Occipital lobe (tissue), 2 donors: ENCODE measurements around the gene KLHDC9. TPM values are rescaled to one million over a fixed set of nuclear protein-coding genes. Genes with fewer than 3 reads are reported as not detected.
"Not testable (repeated sequence)": the region's sequence is repeated elsewhere in the genome, so short reads cannot be mapped to it uniquely, and the experiment has no call there.

ENCODE experiments used
- DNase-seq: peaks from one replicate; lab custom pipeline; 2025; lab: John Stamatoyannopoulos, UW
- total RNA-seq: library from RNA; depleted of rRNA; stranded (reverse); fragments of >200 nt; gene quantifications from one replicate; pipeline ENCODE4 v1.2.3, GENCODE V29; 2014

KLHDC9 gene
- total RNA-seq, 1 donor from 2014 or later: 0.78 TPM

DNA sequence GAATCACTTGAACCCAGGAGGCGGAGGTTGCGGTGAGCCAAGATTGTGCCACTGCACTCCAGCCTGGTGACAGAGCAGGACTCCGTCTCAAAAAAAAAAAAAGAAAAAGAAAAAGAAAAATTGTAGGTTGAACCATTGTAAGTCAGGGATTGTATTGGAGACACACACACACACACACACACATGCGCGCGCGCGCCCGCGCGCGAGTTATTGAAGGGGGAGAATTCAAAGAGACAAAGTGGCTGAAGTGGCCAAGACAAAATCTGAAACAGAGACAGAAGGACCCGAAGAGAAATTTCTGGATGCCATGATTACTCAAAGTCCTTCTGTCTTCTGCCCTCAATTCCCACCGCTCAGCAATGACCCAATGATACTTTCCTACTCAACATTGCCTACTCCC, 3.7 kb upstream of the KLHDC9 start:
- DNase-seq: no peak

DNA sequence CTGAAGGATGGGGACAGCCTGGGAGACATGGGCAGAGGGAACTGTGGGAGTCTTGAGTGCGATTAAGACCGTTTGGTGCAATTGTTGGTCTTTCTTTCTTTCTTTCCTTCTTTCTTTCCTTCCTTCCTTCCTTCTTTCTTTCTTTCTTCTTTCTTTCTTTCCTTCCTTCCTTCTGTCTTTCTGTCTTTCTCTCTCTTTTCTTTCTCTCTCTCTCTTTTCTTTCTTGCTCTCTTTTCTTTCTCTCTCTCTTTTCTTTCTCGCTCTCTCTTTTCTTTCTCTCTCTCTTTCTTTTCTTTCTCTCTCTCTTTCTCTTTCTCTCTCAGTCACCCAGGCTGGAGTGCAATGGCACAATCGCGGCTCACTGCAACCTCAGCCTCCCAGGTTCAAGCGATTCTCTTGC, 2.9 kb upstream of the KLHDC9 start:
- DNase-seq: no peak

DNA sequence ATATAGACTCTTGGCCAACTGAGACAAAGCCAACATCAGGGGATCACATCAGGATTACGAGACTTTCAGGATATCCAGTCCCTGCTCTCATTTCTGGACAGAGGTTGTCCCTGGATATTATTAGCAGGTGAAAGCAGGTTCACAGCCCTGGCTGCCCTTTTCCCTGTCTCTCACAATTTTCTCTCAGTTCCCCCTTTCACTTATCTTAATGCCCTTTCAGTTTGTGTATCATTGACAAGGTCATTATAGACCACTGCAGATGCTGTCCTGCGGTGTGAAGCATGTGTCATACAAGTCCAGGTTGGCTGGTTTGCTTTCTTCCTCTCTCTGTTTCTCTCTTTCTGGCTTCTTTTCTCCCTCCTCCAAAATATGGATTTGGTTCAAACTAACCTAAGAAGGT, 2.1 kb upstream of the KLHDC9 start:
- no peak for DNase-seq

DNA sequence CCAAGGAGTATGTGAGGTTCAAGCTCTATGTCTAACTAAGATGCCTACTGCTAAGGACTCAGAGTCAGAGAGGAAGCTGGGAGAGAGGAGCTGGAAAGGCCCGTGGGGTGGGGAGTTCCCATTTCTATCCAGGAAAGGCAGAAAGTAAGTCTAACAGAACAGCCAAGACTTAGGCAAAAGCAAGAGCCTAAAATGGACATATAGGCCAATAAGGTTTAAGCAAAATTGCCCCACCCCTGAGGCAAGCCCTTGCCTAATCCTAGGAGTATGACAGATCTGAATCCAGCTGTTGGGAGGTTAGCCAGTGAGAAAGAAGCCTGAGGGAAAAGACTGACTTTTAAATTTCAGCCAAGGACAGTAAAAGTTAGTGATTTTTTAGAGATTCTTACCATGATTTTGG, 1.6 kb upstream of the KLHDC9 start:
- DNase-seq: no peak

DNA sequence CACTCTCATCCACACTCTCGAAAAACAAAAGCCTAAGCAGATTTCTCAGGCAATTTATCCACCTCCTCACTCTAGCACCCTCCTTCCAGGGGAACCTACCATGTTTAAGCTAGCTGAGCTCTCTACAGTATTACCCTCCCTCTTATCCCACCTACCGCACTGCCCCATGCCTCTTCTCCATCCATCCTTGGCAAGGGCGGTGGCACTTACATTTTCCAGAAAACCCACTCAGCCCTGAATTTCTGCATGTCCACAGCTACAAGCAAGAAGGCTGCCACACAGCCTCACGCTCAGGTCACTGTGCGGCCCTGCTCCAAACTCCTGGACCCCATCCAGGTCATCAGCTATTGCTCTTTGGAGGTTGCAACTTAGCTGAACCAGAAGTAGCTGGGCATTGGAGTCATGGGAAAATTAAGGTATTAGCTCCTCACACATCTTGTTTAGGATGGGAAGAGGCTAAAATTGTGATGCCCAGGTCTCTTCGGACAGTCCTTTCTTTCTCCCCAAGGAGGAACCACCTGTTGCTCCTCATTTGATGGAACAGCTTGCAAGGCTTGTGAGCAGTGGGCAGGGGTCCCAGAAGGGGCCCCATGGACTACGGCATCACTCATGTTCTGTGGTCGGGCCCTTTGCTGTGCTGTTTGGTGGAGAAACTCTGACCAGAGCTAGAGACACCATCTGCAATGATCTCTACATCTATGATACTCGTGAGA, 1.1 kb downstream of the KLHDC9 start:
- DNase-seq: no peak

DNA sequence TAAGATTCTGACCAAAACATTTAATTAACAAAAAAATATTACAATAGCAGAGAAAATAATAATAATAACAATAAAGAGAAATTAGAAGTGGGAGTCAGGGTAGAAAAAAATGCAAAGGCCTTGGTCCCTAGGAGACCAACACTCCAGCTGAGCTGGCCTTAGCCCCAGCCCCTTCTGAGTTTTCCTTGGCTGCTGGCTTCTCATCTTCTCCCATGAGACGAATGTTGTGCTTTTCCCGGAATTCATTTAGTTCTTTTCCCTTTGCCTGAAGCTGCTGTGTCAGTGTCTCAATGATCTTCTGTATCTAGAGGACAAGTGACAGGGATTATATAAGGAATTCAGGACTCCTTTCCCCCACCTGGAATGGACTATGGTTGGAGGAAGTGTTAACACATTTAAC, 2.4 kb downstream of the KLHDC9 start:
- no peak for DNase-seq

DNA sequence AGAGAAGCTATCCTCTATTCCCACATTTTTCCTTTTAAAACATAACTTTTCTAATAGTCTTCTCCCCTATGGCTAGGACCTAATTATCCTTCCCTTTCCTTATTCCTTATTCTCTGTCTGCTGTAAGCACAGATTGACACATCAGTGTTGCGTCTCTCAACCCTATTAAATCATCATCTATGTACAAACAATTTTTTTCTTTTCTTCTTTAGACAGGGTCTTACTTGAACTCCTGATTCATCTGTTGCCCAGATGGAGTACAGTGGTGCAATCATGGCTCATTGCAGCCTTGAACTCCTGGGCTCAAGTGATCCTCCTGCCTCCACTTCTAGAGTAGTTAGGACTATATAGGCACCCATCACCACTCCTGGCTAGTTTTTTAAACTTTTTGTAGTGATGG, 8.3 kb downstream of the KLHDC9 start:
- DNase-seq: no peak

DNA sequence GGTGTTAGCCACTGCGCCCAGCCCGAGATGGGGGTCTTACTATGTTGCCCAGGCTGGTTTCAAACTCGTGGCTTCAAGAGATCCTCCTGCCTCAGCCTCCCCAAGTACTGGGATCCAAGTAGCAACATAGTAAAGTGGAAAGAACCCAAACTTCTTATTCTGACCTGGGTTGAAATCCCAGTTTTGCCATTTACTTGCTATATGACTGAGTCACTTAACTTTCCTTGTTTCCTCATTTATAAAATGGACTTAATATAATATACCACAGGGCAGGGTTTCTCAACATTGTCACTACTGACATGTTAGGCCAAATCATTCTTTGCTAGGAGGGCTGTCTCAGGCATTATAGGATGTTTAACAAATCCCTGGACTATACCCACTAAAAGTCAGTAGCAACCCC, 13.0 kb downstream of the KLHDC9 start:
- DNase-seq: no peak

DNA sequence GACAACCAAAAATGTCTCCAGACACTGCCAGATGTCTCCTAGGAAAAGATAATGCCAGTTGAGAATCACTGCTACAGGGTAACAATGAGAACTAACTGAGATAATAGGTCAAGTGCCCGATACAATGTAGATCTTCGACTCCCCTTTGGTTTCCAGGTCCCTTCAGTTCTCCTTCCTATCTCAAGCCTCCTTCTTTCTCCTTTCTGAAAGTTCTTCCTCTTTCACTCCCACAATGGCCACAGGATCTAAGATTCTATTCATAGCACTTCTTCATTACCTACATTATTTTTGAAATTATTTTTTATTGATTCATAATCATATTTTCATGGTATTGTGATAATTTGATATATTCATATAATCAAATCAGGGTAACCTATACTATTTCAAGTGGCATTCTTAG, 13.4 kb downstream of the KLHDC9 start:
- DNase-seq: no peak

DNA sequence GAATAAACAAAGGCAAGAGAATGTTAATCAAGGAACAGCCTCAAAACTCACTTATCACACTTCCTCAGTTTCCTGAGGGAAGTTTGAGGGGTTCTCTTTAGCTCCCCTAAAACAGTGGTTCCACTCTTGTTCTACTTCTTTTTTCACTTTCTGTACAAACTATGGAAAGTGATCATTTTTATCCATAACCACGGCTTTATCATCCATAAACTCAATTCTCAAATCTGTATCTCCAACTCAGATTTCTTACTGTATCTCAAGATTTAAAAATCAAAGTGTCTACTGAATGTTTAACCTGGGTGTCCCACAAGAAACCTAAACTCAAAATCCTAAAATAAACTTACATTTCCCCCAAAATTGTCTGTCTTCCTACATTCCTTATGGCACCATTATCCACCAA, 15.8 kb downstream of the KLHDC9 start:
- DNase-seq: no peak

DNA sequence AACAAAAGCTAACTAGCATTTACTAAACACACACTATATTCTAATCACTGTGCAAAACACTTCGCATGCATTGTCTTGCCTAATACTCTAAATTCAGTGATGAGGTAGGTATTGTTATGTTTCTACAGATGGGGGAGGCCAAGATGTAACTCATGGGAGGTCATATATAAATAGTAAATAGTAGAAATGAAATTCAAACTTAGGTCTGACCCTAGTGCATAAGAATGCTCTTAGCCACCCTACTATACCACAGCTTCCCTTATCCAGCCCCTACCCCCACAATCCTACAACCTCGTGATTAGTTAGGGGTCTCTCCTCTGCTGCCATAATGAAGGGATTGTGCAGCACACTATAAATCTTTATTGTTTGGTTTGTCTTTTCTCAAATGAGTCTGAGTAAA, 16.4 kb downstream of the KLHDC9 start:
- no peak for DNase-seq

DNA sequence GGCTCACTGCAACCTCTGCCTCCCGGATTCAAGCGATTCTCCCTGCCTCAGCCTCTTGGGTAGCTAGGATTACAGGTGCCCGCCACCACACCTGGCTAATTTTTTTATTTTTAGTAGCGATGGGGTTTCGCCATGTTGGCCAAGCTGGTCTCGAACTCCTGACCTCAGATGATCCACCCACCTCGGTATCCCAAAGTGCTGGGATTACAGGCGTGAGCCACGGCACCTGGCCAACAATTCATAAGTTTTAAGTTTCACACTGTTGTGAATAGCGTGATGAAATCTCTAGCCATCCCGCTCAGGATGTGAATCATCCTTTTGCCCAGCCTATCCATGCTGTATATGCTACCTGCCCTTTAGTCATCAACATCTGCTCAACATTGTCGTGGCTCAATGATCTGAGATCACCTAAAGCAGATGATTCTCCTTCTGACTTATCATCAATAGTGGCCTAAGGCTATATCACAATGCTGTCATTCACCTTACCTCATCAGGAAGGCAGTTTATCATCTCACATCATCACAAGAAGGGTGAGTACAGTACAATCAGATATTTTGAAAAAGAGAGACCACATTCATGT, 17.1 kb downstream of the KLHDC9 start:
- DNase-seq: no peak

DNA sequence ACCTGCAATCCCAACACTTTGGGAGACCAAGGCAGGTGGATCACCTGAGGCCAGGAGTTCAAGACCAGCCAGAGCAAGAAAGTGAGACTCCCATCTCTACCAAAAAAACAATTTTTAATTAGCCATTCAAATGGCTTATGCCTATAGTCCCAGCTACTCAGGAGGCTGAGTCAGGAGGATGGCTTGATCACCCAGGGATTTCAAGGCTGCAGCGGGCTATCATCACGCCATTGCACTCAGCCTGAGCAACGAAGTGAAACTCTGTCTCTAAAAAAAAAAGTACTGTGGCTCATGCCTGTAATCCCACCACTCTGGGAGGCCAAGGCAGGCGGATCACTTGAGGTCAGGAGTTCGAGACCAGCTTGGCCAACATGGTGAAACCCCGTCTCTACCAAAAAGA, 17.8 kb downstream of the KLHDC9 start:
- DNase-seq: not testable (repeated sequence)

DNA sequence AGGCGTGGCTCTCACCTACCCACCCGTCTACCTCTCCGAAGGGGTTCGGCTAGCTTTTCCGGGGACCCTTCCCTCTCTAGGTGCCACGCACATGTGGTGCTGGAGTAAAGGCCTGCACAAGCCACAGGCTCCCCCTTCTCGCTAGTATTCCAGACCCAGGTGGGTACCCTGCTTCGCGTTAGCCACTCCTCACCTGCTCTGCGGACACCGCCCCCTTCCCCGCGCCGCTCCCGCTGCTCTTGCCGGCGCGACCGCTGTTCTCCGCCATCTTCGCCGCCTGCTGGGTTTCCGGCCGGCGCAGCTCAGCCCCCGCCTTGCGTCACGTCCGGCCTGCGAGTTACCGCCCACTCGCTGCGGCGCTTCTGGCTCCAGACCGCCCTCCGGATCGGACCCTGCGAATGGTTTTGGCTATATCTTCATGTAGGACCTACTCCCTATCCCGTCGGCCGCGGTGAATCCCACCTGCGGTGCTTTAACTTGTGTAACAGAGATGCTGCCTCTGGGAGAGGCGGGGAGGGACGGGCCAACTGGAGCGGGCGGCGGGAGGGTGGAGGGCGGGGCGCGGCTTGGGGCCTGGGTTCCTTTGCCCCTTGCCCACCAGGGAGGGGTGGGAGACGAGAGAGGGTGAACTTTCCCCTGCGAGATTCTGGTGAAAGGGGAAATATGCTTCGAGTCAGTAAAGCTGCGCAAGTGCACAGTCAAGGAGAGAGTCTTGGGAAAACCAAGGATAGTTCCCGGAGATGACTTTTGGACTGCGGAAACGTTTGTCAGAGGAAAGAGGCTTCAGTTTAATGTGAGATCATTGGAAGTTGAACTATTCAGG, 19.8 kb downstream of the KLHDC9 start, which contains the start of the genes NIT1 and PFDN2:
Gene NIT1 (plus strand): TSS at position 347 of the 823 bp plus-strand sequence. CDS start 72 bp downstream, at position 419.
Gene PFDN2 (minus strand): TSS at position 279 of the 823 bp plus-strand sequence. CDS start 11 bp downstream, at position 268.
- peak; percentile 83 for DNase-seq

DNA sequence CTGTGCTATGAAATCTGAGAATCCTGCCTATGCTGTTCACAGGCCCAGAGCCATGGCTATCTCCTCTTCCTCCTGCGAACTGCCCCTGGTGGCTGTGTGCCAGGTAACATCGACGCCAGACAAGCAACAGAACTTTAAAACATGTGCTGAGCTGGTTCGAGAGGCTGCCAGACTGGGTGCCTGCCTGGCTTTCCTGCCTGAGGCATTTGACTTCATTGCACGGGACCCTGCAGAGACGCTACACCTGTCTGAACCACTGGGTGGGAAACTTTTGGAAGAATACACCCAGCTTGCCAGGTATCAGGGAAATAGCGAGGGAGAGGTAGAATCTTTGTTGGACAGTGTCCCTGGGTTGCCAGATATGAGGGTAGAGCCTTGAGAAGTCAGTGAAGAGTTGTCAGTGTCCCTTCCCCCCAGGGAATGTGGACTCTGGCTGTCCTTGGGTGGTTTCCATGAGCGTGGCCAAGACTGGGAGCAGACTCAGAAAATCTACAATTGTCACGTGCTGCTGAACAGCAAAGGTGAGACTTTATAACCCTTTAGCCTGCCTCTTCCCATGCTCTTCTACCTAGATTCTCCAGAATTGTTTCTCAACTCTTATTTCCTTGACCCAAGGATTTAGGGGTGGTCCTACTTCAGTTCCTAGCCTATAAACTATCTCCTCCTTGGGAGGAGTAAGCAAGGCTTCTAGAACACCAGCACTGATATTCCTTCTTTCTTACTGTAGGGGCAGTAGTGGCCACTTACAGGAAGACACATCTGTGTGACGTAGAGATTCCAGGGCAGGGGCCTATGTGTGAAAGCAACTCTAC, 21.1 kb downstream of the KLHDC9 start:
- no peak for DNase-seq

DNA sequence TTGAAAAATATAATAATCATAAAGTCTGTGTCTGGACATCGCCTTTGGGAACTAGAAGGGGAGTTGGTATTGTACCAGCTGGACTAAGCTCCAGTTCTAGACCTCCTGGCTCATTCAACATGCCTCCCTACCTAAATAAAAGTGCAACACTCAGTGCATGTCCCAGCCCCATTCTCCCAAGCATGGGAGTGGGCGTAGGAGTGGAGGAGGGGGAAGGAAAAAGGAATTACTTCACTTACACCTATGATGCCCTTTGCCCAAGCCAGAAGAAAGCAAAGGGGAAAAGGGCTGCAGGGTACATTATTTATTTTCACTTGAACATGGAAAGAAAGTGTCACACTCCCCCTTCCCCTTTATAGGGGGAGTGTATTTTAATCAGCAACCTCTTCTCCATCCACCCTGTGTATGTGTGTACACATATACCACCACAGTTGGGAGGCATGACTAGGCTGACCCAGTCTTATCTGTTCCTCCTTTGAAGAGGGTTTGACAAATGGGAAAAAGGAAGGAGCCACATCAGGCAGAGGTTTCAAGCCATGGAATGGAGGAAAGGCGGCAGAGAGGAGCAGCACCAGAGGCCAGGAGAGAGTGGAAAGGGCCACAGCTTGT, 23.0 kb downstream of the KLHDC9 start:
- DNase-seq: no peak

DNA sequence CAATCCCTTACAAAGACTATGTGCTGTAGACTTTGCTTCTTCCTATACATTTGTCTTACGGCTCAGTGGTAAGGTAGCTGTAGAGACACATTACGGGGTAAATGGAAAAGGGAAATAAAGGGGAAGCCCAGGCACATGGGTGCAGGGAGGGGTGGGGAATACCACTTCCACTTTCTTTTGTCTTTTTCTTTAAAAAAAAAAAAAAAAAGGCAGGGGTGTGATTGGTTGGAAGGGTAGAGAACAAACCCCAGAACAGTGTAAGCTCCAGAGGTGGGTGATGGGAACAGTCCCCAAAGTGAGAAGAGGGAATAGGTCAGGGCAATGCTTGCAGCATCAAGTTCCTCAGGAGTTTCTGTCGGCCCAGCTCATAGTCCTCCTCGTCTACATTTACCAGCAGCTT, 23.7 kb downstream of the KLHDC9 start:
- no peak for DNase-seq

DNA sequence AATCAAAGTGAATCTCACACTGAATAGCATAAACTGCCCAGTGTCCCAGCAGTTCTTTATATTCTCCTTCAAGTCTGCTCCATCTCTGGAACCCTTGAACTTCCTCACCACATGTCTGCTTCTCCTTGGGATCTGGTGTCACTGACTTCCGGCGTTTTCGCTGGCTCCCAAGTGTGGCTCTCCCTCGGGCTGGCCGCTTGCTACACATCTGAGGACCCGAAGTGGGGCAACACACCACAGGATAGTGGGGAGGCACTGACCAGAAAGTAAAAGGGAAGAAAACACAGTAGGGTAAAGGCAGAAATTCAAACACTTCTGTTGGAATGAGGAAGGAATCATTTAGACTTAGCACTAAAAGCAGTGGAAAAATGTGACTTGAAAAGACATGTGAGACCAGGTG, 24.8 kb downstream of the KLHDC9 start:
- DNase-seq: no peak

DNA sequence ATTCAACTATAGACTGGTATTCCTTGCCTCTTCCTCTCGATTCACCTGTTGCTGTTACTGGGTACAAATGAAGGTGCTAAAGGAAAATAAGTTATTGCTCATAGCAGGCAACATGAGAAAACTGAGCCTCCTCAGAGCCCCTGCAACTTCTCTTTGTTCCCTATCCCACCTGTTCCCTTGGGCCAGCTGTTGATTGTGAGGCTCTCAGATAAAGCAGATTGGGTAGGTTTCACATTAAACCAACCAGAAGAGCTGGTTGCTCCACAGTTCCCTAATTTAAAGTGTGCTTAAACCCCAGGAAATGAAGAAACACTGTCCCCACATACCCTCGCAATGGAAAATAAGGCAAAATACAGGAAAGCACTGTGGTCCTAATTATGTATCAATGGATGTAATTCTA, 29.5 kb downstream of the KLHDC9 start:
- no peak for DNase-seq

DNA sequence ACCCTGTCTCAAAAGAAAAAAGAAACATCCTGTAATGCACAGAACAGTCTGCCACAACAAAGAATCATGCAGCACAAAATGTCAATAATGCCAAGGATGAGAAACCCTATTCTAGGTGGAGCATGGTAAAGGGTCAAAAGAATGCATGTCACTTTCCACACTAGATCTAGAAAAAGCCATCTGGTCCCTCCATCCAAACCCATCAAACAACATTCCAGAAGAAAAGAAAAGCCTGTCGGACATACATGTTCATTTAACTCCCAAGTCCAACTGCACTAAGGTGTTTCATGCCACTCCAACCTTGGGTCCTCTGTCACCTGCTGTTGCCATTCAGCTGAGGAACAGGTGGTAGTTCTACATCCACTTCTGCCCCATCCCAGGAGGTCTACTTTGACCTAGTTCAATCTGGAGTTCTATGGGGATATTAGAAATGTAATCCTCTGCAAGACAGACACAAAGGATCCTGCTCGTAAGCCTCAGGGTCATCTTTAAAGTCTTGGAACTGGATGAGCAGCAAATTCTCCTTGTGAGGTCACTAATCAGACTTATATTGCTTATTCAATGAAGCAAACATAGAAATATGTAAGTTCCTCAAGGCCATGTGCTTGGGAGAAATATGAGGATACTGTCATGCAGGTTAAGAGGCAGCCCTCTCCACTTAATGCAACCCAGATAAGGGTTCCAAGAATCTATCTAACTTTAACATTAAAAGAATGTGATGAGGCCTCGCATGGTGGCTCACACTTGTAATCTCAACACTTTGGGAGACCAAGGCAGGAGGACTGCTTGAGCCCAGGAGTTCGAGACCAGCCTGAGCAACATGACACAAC, 30.6 kb downstream of the KLHDC9 start:
- no peak for DNase-seq
